ENCODE data around the gene STX7.

DNA sequence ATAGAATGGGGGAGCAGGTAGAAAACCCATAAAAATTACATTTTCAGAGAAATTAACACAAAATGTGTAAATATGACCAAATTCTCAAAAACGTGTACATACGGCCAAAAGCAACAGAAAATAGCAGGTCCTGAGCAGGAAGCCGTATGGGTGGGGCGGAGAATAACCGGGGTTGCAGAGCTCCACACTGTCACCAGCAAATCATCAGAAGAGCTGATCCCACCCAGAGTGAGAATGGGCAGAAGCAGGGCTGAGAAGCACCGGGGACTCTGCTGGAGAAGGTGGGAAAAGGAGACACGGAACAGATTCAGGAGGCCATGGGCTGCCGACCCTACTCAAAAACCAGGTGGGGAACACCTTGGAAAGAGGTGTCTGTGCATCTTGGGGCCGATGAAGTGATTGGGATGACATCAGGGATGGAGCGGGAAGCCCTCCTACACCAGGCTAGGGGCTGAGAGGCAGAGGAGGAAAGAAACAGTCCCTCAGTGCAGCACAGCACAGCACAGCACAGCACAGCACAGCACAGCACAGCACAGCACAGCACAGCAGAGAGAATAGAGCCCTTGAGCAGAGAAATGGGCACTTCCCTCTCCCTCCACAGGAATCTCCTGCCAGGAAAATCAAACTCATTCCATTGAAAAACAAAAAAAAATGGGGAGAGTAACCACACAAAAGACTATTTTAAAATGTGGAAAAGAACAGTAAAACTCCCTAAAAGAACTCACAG lies 22.3 kb downstream of the STX7 start:
- no peak for TF ChIP-seq POLR2A (IDR thresholded peaks at IDR 0.05)
- TF ChIP-seq, protein P1, sequence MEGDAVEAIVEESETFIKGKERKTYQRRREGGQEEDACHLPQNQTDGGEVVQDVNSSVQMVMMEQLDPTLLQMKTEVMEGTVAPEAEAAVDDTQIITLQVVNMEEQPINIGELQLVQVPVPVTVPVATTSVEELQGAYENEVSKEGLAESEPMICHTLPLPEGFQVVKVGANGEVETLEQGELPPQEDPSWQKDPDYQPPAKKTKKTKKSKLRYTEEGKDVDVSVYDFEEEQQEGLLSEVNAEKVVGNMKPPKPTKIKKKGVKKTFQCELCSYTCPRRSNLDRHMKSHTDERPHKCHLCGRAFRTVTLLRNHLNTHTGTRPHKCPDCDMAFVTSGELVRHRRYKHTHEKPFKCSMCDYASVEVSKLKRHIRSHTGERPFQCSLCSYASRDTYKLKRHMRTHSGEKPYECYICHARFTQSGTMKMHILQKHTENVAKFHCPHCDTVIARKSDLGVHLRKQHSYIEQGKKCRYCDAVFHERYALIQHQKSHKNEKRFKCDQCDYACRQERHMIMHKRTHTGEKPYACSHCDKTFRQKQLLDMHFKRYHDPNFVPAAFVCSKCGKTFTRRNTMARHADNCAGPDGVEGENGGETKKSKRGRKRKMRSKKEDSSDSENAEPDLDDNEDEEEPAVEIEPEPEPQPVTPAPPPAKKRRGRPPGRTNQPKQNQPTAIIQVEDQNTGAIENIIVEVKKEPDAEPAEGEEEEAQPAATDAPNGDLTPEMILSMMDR (IDR thresholded peaks at IDR 0.05 in 8 of 11, conservative IDR thresholded peaks at IDR 0.05 in 3 of 11), result no peak
- peak in 1 of 3 donors; percentile 34 for TF ChIP-seq POLR2AphosphoS5 (IDR thresholded peaks at IDR 0.05)
